8988T (cell line): ENCODE results near the gene ZNF580.

Experiments used
- DNase-seq: peaks from one replicate; pipeline ENCODE4 v3.0.0; 2011

The ZNF580 gene

DNA sequence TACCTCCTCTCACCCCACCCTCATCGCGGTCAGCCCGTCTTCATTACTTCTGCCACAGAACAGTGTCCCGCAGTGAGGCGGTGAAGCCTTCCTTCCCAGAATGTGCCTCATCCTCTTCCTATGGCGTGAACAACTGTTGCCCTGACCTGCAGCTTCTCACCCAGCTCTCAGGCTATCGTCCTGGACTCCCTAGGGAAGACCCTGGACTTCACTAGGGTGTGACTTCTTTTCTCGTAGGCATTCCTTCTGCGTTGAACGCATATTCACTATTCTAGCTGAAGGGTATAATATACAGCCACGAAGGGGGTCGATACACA lies 34.4 kb upstream of the ZNF580 start:
- no peak for DNase-seq

DNA sequence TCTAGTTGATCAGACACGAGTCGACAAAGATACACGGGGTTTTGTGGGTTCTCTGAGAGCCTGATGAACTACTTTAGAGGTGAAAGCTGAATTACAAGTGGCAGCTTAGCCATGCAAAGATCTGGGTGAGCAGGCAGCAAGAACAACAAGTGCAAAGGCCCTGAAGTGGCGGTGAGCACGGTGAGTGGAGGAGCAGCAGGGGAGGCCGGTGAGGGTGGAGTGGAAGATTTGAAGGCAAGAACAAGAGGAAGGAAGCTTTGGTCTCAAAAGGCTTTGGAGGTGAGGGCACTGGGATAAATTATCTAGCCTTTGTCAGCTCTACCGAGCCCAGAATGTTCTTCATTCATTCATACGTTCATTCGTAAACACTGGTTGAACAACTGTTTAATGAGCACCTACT lies 34.0 kb upstream of the ZNF580 start:
- no peak for DNase-seq

DNA sequence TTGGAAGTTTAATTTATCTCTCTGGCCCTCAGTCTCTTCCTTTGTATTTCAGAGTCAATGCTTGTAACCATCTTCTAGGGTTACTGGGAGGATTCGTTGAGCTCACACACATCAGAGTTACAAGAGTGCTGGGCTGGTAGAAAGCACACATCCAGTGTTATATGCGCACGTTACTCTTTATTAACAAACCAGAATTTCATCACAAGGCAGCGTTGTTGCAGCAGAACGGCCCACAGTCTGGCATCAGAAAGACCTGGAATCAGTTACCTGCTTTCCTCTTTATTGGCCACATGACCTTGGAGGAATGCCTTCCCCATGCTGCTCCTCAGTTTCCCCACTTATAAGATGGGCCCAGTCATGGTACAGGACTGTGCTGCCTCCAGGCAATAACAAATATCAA lies 31.5 kb upstream of the ZNF580 start:
- DNase-seq, result no peak

DNA sequence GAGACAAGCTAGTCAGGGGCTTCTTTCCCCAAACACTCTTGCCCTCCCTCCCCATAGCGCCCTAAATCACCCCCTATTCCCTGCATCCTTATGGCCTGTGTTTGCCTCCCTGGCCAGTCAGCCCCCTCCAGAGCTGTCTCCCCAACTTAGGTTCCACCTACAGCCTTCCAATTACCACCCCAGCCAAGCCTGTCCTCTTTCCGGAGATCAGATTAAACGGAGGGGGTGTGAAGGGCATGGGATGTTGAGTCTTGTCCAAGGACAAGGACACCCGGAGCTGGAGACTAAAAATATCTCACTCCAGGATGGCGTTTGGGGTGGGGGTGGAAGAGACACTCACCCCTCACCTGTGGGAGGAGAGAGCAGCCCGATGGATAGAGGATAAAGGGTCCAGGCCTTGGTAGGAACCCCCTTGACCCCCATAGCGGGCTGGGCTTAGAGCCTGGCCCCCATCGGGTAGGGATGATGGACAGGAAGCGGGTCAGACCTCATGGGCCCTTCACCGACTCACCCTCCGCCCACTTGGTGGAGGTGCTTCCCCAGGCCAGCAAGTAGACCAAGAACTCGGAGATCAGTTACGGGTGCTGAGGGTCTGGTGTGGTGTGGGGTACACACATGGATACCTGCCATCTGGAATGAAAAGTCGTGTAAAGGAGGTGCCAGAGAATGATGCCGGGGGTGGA lies 29.4 kb upstream of the ZNF580 start:
- no peak for DNase-seq

DNA sequence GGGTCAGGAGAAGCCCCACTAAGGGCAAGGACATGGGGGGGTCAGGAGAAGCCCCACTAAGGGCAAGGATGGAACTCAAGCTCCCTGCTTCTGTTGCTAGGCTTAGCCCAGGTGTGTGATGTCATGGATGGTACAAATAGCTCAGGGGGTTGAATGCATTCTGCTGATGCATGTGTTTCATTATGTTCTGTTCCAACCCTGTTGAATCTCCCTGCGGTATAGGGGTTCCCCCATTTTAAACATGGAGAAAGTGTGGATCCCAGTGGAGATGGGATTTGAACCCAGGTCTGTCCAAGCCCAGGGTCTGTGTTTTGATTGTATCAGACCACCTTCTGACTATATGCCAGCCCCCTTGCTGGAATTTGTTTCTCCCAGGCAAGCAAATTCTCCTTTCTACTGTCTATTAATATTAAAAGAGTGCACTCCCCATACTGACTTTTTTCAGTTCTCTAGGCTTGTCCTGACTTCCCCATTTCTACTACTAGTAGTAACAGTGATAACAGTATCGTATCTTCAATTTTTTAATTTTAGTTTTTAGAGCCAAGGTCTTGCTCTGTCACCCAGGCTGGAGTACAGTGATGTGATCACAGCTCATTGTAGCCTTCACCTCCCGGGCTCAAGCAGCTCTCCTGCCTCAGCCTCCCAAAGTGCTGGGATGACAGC lies 28.7 kb upstream of the ZNF580 start:
- DNase-seq, result no peak

DNA sequence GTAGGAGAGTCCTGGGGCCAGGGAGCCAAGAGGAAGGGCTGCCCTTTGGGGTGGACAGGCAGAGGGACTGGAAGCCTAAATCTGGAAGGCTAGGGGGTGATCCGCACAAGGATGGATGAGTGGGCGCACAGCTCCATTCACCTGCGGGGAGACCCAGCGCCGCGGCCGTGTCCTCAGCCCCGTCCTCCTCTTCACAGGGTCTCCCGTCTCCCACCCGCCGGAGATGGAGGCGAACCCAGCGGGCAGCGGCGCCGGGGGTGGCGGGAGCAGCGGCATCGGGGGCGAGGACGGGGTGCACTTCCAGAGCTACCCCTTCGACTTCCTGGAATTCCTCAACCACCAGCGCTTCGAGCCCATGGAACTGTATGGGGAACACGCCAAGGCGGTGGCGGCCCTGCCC lies 27.4 kb upstream of the ZNF580 start:
- no peak for DNase-seq

DNA sequence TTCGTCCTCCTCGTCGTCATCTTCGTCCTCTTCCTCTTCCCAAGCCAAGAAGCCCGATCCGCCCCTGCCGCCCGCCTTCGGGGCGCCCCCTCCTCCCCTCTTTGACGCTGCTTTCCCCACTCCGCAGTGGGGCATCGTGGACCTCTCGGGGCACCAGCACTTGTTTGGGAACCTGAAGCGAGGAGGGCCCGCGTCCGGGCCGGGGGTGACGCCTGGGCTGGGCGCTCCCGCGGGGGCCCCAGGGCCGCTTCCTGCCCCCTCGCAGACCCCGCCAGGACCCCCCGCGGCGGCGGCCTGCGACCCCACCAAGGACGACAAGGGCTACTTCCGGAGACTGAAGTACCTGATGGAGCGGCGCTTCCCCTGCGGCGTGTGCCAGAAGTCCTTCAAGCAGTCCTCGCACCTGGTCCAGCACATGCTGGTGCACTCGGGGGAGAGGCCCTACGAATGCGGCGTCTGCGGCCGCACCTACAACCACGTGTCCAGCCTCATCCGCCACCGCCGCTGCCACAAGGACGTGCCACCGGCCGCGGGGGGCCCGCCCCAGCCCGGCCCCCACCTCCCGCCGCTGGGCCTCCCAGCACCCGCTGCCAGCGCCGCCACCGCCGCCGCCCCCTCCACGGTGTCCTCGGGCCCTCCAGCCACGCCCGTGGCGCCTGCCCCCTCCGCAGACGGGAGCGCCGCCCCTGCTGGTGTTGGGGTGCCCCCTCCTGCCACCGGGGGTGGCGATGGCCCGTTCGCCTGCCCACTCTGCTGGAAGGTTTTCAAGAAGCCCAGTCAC lies 26.7 kb upstream of the ZNF580 start:
- DNase-seq, result no peak

DNA sequence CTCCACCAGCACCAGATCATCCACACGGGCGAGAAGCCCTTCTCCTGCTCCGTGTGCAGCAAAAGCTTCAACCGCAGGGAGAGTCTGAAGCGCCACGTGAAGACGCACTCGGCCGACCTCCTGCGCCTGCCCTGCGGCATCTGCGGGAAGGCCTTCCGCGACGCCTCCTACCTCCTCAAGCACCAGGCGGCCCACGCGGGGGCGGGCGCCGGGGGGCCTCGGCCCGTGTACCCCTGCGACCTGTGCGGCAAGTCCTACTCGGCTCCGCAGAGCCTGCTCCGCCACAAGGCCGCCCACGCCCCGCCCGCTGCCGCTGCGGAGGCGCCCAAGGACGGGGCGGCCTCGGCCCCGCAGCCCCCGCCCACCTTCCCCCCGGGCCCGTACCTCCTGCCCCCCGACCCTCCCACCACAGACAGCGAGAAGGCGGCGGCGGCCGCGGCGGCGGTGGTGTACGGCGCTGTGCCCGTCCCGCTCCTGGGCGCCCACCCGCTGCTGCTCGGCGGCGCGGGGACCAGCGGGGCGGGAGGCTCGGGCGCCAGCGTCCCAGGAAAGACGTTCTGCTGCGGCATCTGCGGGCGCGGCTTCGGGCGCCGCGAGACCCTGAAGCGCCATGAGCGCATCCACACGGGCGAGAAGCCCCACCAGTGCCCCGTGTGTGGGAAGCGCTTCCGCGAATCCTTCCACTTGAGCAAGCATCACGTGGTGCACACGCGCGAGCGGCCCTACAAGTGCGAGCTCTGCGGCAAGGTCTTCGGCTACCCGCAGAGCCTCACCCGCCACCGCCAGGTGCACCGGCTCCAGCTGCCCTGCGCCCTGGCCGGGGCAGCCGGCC lies 25.9 kb upstream of the ZNF580 start:
- no peak for DNase-seq

DNA sequence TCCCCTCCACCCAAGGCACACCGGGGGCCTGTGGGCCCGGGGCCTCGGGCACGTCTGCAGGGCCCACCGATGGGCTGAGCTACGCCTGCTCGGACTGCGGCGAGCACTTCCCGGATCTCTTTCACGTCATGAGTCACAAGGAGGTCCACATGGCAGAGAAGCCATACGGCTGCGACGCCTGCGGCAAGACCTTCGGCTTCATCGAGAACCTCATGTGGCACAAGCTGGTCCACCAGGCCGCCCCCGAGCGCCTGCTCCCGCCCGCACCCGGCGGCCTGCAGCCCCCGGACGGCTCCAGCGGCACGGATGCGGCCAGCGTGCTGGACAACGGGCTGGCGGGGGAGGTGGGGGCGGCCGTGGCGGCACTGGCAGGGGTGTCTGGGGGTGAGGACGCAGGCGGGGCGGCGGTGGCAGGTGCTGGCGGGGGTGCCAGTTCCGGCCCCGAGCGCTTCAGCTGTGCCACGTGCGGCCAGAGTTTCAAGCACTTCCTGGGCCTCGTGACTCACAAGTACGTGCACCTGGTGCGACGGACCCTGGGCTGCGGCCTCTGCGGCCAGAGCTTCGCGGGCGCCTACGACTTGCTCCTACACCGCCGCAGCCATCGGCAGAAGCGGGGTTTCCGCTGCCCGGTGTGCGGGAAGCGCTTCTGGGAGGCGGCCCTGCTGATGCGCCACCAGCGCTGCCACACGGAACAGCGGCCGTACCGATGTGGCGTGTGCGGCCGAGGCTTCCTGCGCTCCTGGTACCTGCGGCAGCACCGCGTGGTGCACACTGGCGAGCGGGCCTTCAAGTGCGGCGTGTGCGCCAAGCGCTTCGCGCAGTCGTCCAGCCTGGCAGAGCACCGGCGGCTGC lies 25.0 kb upstream of the ZNF580 start:
- no peak for DNase-seq

DNA sequence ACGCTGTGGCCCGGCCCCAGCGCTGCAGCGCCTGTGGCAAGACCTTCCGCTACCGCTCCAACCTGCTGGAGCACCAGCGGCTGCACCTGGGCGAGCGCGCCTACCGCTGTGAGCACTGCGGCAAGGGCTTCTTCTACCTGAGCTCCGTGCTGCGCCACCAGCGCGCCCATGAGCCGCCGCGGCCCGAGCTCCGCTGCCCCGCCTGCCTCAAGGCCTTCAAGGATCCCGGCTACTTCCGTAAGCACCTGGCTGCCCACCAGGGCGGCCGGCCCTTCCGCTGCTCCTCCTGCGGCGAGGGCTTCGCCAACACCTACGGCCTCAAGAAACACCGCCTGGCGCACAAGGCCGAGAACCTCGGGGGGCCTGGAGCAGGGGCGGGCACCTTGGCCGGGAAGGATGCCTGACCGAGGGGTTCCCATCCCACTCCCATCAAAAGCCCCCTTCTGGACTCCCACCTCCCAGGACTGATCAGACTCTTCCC lies 24.4 kb upstream of the ZNF580 start:
- no peak for DNase-seq

DNA sequence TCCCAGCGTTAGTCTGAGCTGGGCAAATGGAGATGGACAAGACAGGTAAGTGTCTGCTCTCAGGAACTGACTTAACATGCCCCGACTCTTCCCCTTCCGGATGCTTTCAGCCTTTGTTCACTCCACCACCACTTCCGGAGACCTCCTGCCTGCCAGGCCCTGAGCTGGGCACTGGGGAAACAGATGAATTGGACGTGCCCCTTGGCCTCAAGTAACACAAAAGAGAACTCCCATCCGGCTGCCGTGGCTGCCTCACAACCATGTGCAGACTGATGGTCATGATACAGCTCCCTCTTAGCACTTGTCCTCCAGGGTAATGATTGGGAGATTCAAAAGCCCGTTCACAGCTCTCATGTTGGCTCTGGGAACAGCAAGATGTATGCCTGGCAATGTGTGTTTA lies 23.4 kb upstream of the ZNF580 start:
- DNase-seq, result no peak

DNA sequence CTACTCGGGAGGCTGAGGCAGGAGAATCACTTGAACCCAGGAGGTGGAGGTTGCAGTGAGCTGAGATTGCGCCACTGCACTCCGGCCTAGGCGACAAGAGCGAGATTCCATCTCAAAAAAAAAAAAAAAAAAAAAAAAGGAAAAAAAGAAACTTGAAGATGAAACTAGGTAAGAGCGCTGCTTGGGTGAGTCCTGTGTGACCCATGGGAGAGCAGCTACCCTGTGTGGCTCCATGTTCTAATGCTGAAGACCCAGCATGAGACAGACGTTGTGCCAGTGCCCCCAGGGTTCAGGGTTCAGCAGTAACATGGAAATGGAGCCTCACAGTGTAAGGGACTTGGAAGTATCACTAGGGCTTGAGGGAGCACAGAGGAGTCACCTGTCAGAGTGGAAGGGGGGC lies 22.4 kb upstream of the ZNF580 start:
- no peak for DNase-seq

DNA sequence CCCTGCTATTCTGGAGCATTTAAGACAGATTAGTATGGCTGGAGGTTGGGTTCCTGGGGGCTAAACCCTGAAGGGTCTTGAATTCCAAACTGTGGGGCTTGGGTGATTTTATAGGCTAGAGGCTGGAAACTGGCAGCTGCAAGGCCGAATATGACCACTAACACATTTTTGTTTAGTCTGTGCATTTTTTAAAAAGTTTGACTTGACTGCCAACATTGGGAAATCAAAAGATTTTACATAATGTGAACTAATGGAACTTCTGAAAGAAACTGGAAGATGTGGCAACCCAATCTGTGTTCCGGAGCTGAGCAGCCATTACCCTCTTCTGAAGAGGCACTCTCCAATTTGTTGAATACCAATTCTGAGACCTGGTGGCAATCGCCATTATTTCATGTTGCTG lies 21.5 kb upstream of the ZNF580 start:
- no peak for DNase-seq

DNA sequence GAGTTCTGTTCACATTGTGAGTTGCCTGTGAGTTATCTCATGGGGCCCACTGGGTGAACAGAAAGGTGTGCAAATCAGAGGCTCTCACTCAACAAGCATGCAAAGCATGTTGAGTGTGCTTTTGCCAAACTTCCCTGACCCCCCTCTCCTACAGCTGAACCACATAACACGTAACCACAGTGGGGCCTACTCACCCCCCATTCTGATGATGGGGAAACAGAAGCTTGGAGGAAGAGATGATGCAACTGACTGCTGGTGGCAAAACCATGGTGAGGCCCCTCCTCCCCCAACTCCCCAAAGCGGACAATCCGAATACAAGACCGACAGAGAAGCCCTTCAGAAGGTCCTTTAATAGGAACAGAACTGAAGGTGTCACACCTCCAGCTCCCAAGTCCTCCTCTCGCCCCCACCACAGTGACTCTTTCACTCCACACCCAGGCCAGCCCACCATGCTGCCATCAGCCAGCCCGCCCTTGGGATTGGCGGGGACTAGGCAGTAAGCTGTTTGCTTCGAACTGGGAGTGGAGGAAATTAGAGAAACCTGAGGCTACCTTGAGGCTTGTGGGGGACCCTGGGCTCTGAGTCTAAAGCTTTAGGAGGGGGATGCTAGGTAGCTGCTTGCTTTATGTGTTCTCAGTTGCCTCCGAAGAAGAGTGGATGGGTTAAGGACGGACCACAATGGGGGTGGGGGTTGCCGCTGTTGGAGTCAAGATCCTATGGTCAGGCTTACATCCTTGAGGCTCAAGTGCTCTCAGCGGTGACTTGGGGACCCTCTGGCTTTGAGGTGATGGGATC lies 20.2 kb upstream of the ZNF580 start:
- no peak for DNase-seq

DNA sequence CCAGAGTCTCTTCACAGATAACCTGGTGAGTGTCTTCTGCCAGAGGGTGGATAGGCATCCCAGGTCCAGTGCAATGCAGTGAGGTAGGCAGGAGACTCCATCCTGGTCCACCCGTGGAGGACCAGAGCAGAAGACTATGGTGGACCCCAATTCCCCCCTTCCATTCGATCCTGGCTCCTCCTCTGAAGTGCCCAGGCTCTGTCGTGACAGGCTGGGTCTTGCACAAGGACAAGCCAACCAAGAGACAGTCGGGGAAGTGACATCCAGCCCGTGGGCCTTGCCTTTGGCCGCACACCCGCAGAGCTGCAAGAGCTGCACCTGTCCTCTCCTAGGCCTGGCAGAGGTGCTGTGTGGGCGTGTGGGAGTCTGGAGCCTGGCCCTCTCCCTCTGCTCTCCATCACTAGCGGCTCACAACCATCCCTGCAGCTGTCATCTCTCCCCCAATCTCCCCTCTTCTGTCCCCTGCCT lies 19.6 kb upstream of the ZNF580 start:
- no peak for DNase-seq

DNA sequence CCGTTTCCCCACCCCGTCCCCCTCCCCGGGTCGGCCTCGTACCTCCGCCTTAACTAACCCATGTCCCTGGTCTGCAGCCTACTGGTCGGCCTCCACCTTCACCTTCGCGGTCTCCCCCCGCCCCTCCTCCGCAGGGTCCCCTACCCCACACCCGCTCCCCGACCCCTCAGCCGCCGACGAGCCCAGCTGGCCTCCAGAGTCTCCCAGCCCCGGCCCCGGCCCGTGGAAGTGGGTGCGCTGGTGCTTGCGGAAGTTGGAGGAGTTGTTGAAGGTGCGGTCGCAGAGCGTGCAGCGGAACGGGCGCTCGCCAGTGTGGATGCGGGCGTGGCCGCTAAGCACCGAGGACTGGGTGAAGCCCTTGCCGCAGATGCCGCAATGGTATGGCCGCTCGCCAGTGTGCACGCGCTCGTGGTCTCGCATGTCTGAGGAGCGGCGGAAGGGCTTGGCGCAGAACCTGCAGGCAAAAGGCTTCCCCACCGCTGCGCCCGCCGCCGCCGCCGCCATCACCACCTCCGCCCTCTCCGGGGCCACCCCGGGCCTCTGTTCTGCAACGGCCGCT lies 19.1 kb upstream of the ZNF580 start:
- no peak for DNase-seq

DNA sequence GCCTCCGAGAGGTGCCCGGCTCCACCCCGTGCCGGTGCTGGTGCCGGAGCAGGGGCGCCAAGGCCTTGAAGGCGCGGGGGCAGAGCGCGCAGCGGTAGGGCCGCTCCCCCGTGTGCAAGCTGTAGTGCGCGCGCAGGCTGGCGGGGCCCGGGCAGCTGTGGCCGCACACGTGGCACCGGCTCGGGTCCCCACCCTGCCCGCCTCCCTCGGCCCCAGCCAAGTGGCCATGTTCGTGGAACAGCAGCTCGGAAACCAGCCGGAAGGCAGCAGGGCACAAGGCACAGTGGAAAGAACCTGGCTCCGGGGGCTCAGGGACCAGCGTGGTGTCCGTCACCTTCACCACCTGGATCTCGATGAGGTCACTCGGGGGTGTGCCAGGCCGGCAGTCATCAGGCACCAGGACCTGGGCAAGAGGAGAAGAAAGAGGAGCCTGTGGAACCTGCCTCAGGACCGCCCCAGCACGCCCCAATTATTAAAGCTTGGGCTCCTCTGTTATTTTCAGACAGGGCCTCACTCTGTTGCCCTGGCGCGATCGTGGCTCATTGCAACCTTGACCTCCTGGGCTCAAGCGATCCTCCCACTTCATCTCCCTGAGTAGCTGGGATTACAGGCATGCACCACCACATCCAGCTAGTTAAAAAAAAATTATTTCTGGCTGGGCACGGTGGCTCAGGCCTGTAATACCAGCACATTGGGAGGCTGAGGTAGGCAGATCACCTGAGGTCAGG lies 18.4 kb upstream of the ZNF580 start:
- no peak for DNase-seq

DNA sequence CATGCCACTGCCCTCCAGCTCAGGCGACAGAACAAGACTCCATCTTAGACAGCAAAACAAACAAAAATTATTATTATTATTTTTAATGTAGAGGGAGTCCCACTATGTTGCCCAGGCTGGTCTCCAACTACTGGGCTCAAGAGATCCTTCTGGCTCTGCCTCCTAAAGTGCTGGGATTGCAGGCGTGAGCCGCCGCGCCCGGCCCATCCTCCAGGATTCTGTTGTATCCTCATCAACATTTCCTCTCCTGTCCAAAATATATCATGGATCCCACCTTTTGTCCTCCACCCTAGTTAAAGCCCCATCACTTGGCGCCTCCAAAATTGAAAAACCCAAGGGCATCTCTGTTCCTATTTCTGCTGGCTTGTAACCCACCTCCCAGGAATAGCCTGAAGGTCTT lies 17.7 kb upstream of the ZNF580 start:
- no peak for DNase-seq

DNA sequence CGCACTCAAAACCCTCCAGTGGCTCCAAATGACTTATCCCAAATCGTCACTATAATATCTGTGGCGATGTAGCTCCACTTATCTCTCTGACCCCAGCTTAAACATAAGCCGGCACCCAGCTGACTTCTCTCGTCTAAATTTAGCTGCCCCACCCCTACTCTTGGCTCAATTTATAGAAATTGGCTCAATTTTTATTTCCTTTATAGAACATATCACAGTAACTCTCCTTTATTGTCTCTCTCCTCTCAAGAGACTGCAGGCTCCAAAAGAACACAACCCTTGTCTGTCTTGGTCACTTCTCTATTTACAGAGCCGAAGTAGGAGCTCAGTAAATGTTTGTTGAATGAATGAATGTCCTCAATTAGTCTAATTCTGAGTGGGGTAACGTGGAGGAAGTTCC lies 17.2 kb upstream of the ZNF580 start:
- no peak for DNase-seq
